GM21529 (cell line): Measurements from ENCODE around the gene DOCK1.

Experiments used
- ATAC-seq: cut with Tn5 transposase; IDR thresholded peaks from one replicate; pipeline ENCODE4 v1.9.1; 2021; ENCODE audit not compliant: unreplicated experiment

Gene DOCK1

GRCh38 chr10:127129104-127129503 is 223.9 kb downstream of the DOCK1 start:
- no peak for ATAC-seq

- ATAC-seq: no peak
Observed at GRCh38 chr10:127132451-127132850, 227.2 kb downstream of the DOCK1 start.

- ATAC-seq: no peak
Observed at GRCh38 chr10:127133225-127133624, 228.0 kb downstream of the DOCK1 start.

GRCh38 chr10:127133672-127134500 is 228.7 kb downstream of the DOCK1 start:
- ATAC-seq: no peak

GRCh38 chr10:127135844-127136577 is 230.8 kb downstream of the DOCK1 start:
- no peak for ATAC-seq

- ATAC-seq: no peak
Observed at GRCh38 chr10:127137391-127137790, 232.2 kb downstream of the DOCK1 start.

- no peak for ATAC-seq
Observed at GRCh38 chr10:127142136-127142535, 236.9 kb downstream of the DOCK1 start.

- no peak for ATAC-seq
Observed at GRCh38 chr10:127142856-127143255, 237.6 kb downstream of the DOCK1 start.

- ATAC-seq: no peak
Observed at GRCh38 chr10:127145173-127145572, 239.9 kb downstream of the DOCK1 start.

- ATAC-seq: no peak
Observed at GRCh38 chr10:127146661-127147060, 241.4 kb downstream of the DOCK1 start.

- ATAC-seq: no peak
Observed at GRCh38 chr10:127148066-127148932, 243.1 kb downstream of the DOCK1 start.

- no peak for ATAC-seq
Observed at GRCh38 chr10:127148933-127149220, 243.6 kb downstream of the DOCK1 start.

GRCh38 chr10:127149501-127150081 is 244.4 kb downstream of the DOCK1 start:
- no peak for ATAC-seq

- ATAC-seq: no peak
Observed at GRCh38 chr10:127150136-127150535, 244.9 kb downstream of the DOCK1 start.

- ATAC-seq: no peak
Observed at GRCh38 chr10:127151541-127151940, 246.3 kb downstream of the DOCK1 start.

- ATAC-seq: no peak
Observed at GRCh38 chr10:127151981-127152699, 246.9 kb downstream of the DOCK1 start.

- ATAC-seq: no peak
Observed at GRCh38 chr10:127153181-127153580, 248.0 kb downstream of the DOCK1 start.

- ATAC-seq: no peak
Observed at GRCh38 chr10:127154831-127155620, 249.8 kb downstream of the DOCK1 start.

GRCh38 chr10:127157089-127157488 is 251.9 kb downstream of the DOCK1 start:
- ATAC-seq: no peak
